Measurements from ENCODE around the gene PTDSS2. TPM values are rescaled to one million over a fixed set of nuclear protein-coding genes. Genes with fewer than 3 reads are reported as not detected.
"Not testable (repeated sequence)": the region's sequence is repeated elsewhere in the genome, so short reads cannot be mapped to it uniquely, and the experiment has no call there.

Gene PTDSS2
- total and polyA plus RNA-seq, 10 of the 15 experiments (the other 5 are each of a cell fraction or from before 2014, with no cell fraction given), result 0.39 to 21.1 (median 10.8) TPM

DNA sequence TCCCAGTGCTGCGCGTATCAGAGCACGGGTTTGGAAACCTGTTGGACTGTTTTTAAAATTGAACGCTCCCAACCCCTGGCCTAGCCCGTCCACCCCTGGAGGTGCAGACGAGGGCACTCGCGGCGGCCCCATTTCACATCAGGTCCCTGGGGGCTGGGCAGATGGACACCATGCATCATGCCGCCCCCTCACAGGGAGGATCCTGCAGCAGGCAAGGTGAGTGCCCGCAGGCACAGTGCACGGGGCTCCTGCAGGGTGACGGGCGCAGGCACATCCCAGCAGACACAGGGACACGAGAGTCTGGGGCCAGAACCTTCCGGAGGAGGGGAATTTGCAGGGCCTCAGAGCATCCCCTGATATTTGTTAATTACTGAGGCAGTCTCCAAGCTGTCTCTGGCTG, 15.6 kb upstream of the PTDSS2 start (continued):
- no peak for TF ChIP-seq NR2C2 (IDR thresholded peaks at IDR 0.05; ENCODE audit: borderline replicate concordance, control insufficient read depth, insufficient read length, low read depth)
- no peak for TF ChIP-seq POLR2AphosphoS5 (IDR thresholded peaks at IDR 0.05; ENCODE audit: low read length)

- H3K4me1 ChIP-seq (ENCODE audit: control insufficient read depth, insufficient read depth, low read length); BruUV-seq (replicated peaks); SMC1A ChIA-PET (ENCODE audit: uncharacterized antibody, unreplicated experiment); H3K4me2 ChIP-seq (ENCODE audit: control insufficient read depth, insufficient read depth); H3K27ac ChIP-seq (ENCODE audit: control insufficient read depth, insufficient read depth); H2AFZ ChIP-seq (ENCODE audit: control insufficient read depth, low read depth, low read length); H3K79me2 ChIP-seq (ENCODE audit: control insufficient read depth, insufficient read depth, low read length); CTCF ChIA-PET; H3K4me3 ChIP-seq; DNase-seq (ENCODE audit: low read depth, low spot score); H3K36me3 ChIP-seq (ENCODE audit: control insufficient read depth in 2 of 2, insufficient read depth in 2 of 2, low read length in 1 of 2); H3K27me3 ChIP-seq (replicated peaks in 1 of 2; ENCODE audit: control insufficient read depth in 2 of 2, insufficient read depth in 2 of 2, low read length in 1 of 2); intact Hi-C loops (cut with micrococcal nuclease; ENCODE audit: unreplicated experiment); H4K20me1 ChIP-seq (ENCODE audit: control insufficient read depth, insufficient read depth); H3K9ac ChIP-seq (ENCODE audit: control insufficient read depth, insufficient read depth, low read length); H3K9me3 ChIP-seq (replicated peaks; ENCODE audit: control insufficient read depth, insufficient read depth, low read length); in situ Hi-C loops (cut with MboI); RAD21 ChIA-PET (ENCODE audit: unreplicated experiment): not testable (repeated sequence)
- ATAC-seq (peak; percentile 28; the same call in 1 of the 3 replicates), FAIRE-seq (peak; percentile 84)
- WGBS (ENCODE audit: insufficient coverage, insufficient replicate concordance, low lambda C conversion rate, missing lambda C conversion rate), result 100% methylated on average over 1 of the region's 1 CpG
- POLR2A ChIA-PET, result interaction anchor here (0.6 kb wide), 1 partner anchor 28 kb away, joined by 4 read pairs; no protein-coding TSS in a partner anchor
Measured at GRCh38 chr11:434999-435740, 14.9 kb upstream of the PTDSS2 start.

DNA sequence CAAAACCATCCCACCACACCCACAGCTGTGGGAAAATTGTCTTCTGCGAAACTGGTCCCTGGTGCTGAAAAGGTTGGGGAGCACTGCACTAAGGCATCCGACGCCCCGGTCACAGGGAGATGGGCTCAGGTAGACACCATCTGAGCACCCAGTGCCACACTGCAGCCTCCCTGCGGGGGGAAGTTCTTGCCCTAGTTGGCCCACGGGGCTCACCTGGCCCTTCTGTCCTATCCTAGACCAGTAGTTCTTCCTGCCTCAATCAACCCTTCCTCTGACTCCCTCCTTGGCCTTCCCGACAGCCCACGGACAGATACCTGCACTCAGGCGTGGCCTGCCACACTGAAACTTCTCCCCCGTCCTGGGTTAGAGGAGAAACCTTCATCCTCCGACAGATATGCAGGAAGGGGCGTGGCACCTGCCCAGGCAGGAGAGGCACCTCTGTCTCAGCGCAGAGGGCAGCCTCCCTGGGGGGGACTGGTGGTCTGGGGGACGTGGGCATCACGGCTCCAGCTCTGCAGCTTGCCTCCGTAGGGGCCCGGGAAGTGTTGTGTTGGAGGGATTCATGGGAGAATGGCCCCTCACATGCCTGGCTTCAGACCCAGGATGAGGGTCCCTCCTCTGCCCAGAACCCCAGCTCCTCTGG, 12.7 kb upstream of the PTDSS2 start:
- no TSS peak for BruUV-seq (replicated peaks)
- no peaks in the 10 kb centered on the region; a peak in 1 of 4 replicates for H3K36me3 ChIP-seq (ENCODE audit: control insufficient read depth in 2 of 2, insufficient read depth in 2 of 2, low read length in 1 of 2)
- ChIA-PET RAD21 (ENCODE audit: unreplicated experiment) (no interaction called here), POLR2A (no interaction called here), SMC1A (ENCODE audit: uncharacterized antibody, unreplicated experiment) (no interaction called here), CTCF (interaction anchor here (4.9 kb wide), 1 partner anchor 12 kb away, joined by 34 read pairs; the partner anchor contains the start of gene PTDSS2)
- in situ Hi-C loops (cut with MboI) (no loop called here), intact Hi-C loops (cut with micrococcal nuclease; ENCODE audit: unreplicated experiment) (no loop called here)
- FAIRE-seq (no peak), ATAC-seq (no peak), DNase-seq (ENCODE audit: low read depth, low spot score) (no peak)
- TF ChIP-seq MEF2B (IDR thresholded peaks at IDR 0.05; ENCODE audit: partially characterized antibody, poor library complexity, severe bottlenecking) (no peak), ZBED1 (IDR thresholded peaks at IDR 0.05; ENCODE audit: borderline replicate concordance) (no peak)
- H3K4me2 ChIP-seq (ENCODE audit: control insufficient read depth, insufficient read depth), result no peak overlapping the region
- WGBS (ENCODE audit: insufficient coverage, insufficient replicate concordance, low lambda C conversion rate, missing lambda C conversion rate), result 39% methylated on average over 16 of the region's 17 CpGs
- H3K9me3 ChIP-seq (replicated peaks; ENCODE audit: control insufficient read depth, insufficient read depth, low read length), result no peaks in the 10 kb centered on the region
- H3K27ac ChIP-seq (ENCODE audit: control insufficient read depth, insufficient read depth), result no peak overlapping the region
- H3K4me1 ChIP-seq (ENCODE audit: control insufficient read depth, insufficient read depth, low read length), result peaks cover 8% of the 10 kb centered on the region
- no peak overlapping the region for H3K9ac ChIP-seq (ENCODE audit: control insufficient read depth, insufficient read depth, low read length)
- no peaks in the 10 kb centered on the region for H4K20me1 ChIP-seq (ENCODE audit: control insufficient read depth, insufficient read depth)
- H3K4me3 ChIP-seq, result no peak overlapping the region
- H3K79me2 ChIP-seq (ENCODE audit: control insufficient read depth, insufficient read depth, low read length), result peaks cover 10% of the 10 kb centered on the region
- H3K27me3 ChIP-seq (replicated peaks in 1 of 2; ENCODE audit: control insufficient read depth in 2 of 2, insufficient read depth in 2 of 2, low read length in 1 of 2), result no peaks in the 10 kb centered on the region
- H2AFZ ChIP-seq (ENCODE audit: control insufficient read depth, low read depth, low read length), result no peak overlapping the region

Data from GM12878 (cell line).